ENCODE data around the gene CACNA2D3. TPM values are rescaled to one million over a fixed set of nuclear protein-coding genes. Genes with fewer than 3 reads are reported as not detected.

Gene CACNA2D3
- total RNA-seq, 1 experiment from 2014 or later = not detected

- H3K4me1 ChIP-seq (ENCODE audit: insufficient read depth, low read length) = peaks cover 29% of the 10 kb centered on the region
- no peak overlapping the region for H3K4me3 ChIP-seq (ENCODE audit: low read length)
- DNase-seq (no peak), ATAC-seq (no peak)
- ChIA-PET POLR2A (ENCODE audit: unreplicated experiment) (no interaction called here), CTCF (no interaction called here)
- H3K79me2 ChIP-seq (ENCODE audit: low read length) = no peaks in the 10 kb centered on the region
- no peaks in the 10 kb centered on the region for H3K36me3 ChIP-seq (ENCODE audit: low read depth, low read length)
- H3K9me2 ChIP-seq (replicated peaks; ENCODE audit: low read length) = no peaks in the 10 kb centered on the region
- no peaks in the 10 kb centered on the region for H3F3A ChIP-seq (ENCODE audit: low read length, unreplicated experiment)
- H3K9me3 ChIP-seq (ENCODE audit: low read length) = no peaks in the 10 kb centered on the region
- intact Hi-C loops (cut with micrococcal nuclease) = no loop called here
- BruUV-seq (replicated peaks) = no TSS peak
- no peaks in the 10 kb centered on the region for H4K20me1 ChIP-seq (ENCODE audit: low read length)
- no peak overlapping the region for H2AFZ ChIP-seq (ENCODE audit: low read length)
- no peak overlapping the region for H3K4me2 ChIP-seq (ENCODE audit: low read length)
- H3K27me3 ChIP-seq (ENCODE audit: low read length) = no peaks in the 10 kb centered on the region
- no peak overlapping the region for H3K9ac ChIP-seq (ENCODE audit: low read length)
- TF ChIP-seq EZH2phosphoT487 (IDR thresholded peaks at IDR 0.05; ENCODE audit: borderline replicate concordance, low read length) (no peak), CTCF (conservative IDR thresholded peaks at IDR 0.05; ENCODE audit: low read depth, low read length) (no peak), EZH2 (IDR thresholded peaks at IDR 0.05; ENCODE audit: low read length, unreplicated experiment) (no peak)
- H3K27ac ChIP-seq (ENCODE audit: low read length) = no peak overlapping the region
These were observed 755.4 kb downstream of the CACNA2D3 start for GRCh38 chr3:54877730-54878129.

- no peaks in the 10 kb centered on the region for H3K9me2 ChIP-seq (replicated peaks; ENCODE audit: low read length)
- no peak overlapping the region for H3K4me3 ChIP-seq (ENCODE audit: low read length)
- BruUV-seq (replicated peaks) = no TSS peak
- H3F3A ChIP-seq (ENCODE audit: low read length, unreplicated experiment) = no peaks in the 10 kb centered on the region
- no peaks in the 10 kb centered on the region for H3K36me3 ChIP-seq (ENCODE audit: low read depth, low read length)
- no peaks in the 10 kb centered on the region for H4K20me1 ChIP-seq (ENCODE audit: low read length)
- TF ChIP-seq EZH2phosphoT487 (IDR thresholded peaks at IDR 0.05; ENCODE audit: borderline replicate concordance, low read length) (no peak), EZH2 (IDR thresholded peaks at IDR 0.05; ENCODE audit: low read length, unreplicated experiment) (no peak), CTCF (conservative IDR thresholded peaks at IDR 0.05; ENCODE audit: low read depth, low read length) (no peak)
- H3K4me1 ChIP-seq (ENCODE audit: insufficient read depth, low read length) = peaks cover 29% of the 10 kb centered on the region
- H3K79me2 ChIP-seq (ENCODE audit: low read length) = no peaks in the 10 kb centered on the region
- no peaks in the 10 kb centered on the region for H3K9me3 ChIP-seq (ENCODE audit: low read length)
- no peak overlapping the region for H3K4me2 ChIP-seq (ENCODE audit: low read length)
- no peak overlapping the region for H3K9ac ChIP-seq (ENCODE audit: low read length)
- no peak overlapping the region for H2AFZ ChIP-seq (ENCODE audit: low read length)
- intact Hi-C loops (cut with micrococcal nuclease) = no loop called here
- H3K27me3 ChIP-seq (ENCODE audit: low read length) = no peaks in the 10 kb centered on the region
- ChIA-PET CTCF (no interaction called here), POLR2A (ENCODE audit: unreplicated experiment) (no interaction called here)
- ATAC-seq = no peak
- DNase-seq = no peak
- no peak overlapping the region for H3K27ac ChIP-seq (ENCODE audit: low read length)
These were observed 755.8 kb downstream of the CACNA2D3 start for GRCh38 chr3:54878145-54878544.

GRCh38 chr3:54882129-54882833 lies 759.9 kb downstream of the CACNA2D3 start:
- Histone ChIP-seq H3K27me3 (ENCODE audit: low read length) (no peaks in the 10 kb centered on the region), H3K27ac (ENCODE audit: low read length) (peak overlapping the region; percentile 76), H3K9ac (ENCODE audit: low read length) (peak overlapping the region; percentile 30; the same call in 1 of the 2 replicates), H4K20me1 (ENCODE audit: low read length) (no peaks in the 10 kb centered on the region), H3K9me3 (ENCODE audit: low read length) (no peaks in the 10 kb centered on the region), H3F3A (ENCODE audit: low read length, unreplicated experiment) (no peaks in the 10 kb centered on the region), H3K9me2 (replicated peaks; ENCODE audit: low read length) (no peaks in the 10 kb centered on the region), H3K4me1 (ENCODE audit: insufficient read depth, low read length) (peaks cover 24% of the 10 kb centered on the region), H2AFZ (ENCODE audit: low read length) (no peak overlapping the region), H3K4me3 (ENCODE audit: low read length) (no peak overlapping the region), H3K36me3 (ENCODE audit: low read depth, low read length) (no peaks in the 10 kb centered on the region), H3K79me2 (ENCODE audit: low read length) (no peaks in the 10 kb centered on the region), H3K4me2 (ENCODE audit: low read length) (peak overlapping the region; percentile 67)
- TF ChIP-seq EZH2phosphoT487 (IDR thresholded peaks at IDR 0.05; ENCODE audit: borderline replicate concordance, low read length) = no peak
- no peak for TF ChIP-seq EZH2 (IDR thresholded peaks at IDR 0.05; ENCODE audit: low read length, unreplicated experiment)
- TF ChIP-seq CTCF (conservative IDR thresholded peaks at IDR 0.05; ENCODE audit: low read depth, low read length) = no peak
- peak; percentile 95 for DNase-seq
- peak; percentile 90 for ATAC-seq
- ChIA-PET POLR2A (ENCODE audit: unreplicated experiment) (interaction anchor here (0.6 kb wide), 2 partner anchors 22 to 265 kb away, joined by 3 to 5 read pairs; no protein-coding TSS in a partner anchor), CTCF (no interaction called here)
- intact Hi-C loops (cut with micrococcal nuclease) = loop anchor here (1.0 to 5.0 kb wide), 3 partner anchors 9 to 530 kb away; no protein-coding TSS in a partner anchor
- no TSS peak for BruUV-seq (replicated peaks)
